Lower lobe of right lung (tissue), 2 donors: ENCODE data around the gene RAB39B. TPM values are rescaled to one million over a fixed set of nuclear protein-coding genes. Genes with fewer than 3 reads are reported as not detected.
A peak's percentile ranks its signal among the peaks of the same experiment; 100 is the strongest.

ENCODE experiments used
- ATAC-seq, 2 donors: fragments of 200-7000 bp; cut with Tn5 transposase; one replicate each; pipeline ENCODE4 v1.9.1; 2020 to 2022; ENCODE audit warnings: mild to moderate bottlenecking in 2 of 2, moderate library complexity in 2 of 2
- DNase-seq: peaks from one replicate; pipeline ENCODE4 v3.0.0-alpha.2; 2020
- H3K27ac ChIP-seq: fragments of 200-600 bp; one replicate; pipeline ENCODE4 v1.8.0; 2022
- H3K27me3 ChIP-seq: fragments of 200-600 bp; one replicate; pipeline ENCODE4 v1.8.0; 2022; ENCODE audit warnings: low read depth
- H3K36me3 ChIP-seq: fragments of 200-600 bp; one replicate; pipeline ENCODE4 v1.8.0; 2022; ENCODE audit warnings: mild to moderate bottlenecking
- H3K4me1 ChIP-seq: fragments of 200-600 bp; one replicate; pipeline ENCODE4 v1.8.0; 2022
- H3K4me3 ChIP-seq: fragments of 200-600 bp; one replicate; pipeline ENCODE4 v1.8.0; 2022; ENCODE audit warnings: mild to moderate bottlenecking
- H3K9me3 ChIP-seq: fragments of 200-600 bp; one replicate; pipeline ENCODE4 v1.8.0; 2022
- intact Hi-C: fragments of 100-400 bp; cut with DNase I; formaldehyde crosslinking; loops from one replicate; pipeline ENCODE4 v1.11.0; 2022
- total RNA-seq: library from RNA; stranded (reverse); fragmentation: NEBNext Ultra II Directional; extraction: Animal tissue kit (Norgen Biotek cat#: 25700); gene quantifications from one replicate; pipeline ENCODE4 v1.2.1, GENCODE V29; 2021
- TF ChIP-seq, protein P1 (sequence below): fragments of 200-600 bp; IDR thresholded peaks from one replicate; pipeline ENCODE4 v1.8.0; 2022; ENCODE audit warnings: antibody characterized with exemption, mild to moderate bottlenecking
- donor health status: DM: no; HTN: yes; CAD: no; lungs with severe emphysema.

Gene RAB39B
- total RNA-seq, 1 donor from 2014 or later = 0.95 TPM

DNA sequence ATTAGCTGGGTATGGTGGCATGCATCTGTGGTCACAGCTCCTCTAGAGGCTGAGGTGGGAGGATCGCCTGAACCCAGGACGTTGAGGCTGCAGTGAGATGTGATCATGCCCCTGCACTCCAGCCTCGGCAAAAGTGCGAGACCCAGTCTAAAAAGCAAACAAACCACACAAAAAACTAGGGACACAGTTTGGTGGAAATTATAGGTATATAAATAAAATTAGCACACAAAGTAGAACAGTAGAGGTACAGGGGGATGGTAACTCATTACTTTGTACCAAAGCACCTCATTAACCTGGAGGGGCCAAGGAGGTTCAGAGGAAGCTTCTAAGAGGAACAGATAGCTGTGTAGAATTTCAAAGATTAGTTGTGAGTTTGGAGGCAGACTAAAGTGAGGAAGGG lies 42.9 kb downstream of the RAB39B start:
- Histone ChIP-seq H3K27me3 (no peaks in the 10 kb centered on the region), H3K4me3 (no peak overlapping the region), H3K9me3 (no peaks in the 10 kb centered on the region), H3K27ac (no peak overlapping the region), H3K4me1 (peaks cover 13% of the 10 kb centered on the region), H3K36me3 (peaks cover 7% of the 10 kb centered on the region)
- ATAC-seq (no peak), DNase-seq (no peak)
- intact Hi-C loops = no loop called here
- TF ChIP-seq, protein P1, sequence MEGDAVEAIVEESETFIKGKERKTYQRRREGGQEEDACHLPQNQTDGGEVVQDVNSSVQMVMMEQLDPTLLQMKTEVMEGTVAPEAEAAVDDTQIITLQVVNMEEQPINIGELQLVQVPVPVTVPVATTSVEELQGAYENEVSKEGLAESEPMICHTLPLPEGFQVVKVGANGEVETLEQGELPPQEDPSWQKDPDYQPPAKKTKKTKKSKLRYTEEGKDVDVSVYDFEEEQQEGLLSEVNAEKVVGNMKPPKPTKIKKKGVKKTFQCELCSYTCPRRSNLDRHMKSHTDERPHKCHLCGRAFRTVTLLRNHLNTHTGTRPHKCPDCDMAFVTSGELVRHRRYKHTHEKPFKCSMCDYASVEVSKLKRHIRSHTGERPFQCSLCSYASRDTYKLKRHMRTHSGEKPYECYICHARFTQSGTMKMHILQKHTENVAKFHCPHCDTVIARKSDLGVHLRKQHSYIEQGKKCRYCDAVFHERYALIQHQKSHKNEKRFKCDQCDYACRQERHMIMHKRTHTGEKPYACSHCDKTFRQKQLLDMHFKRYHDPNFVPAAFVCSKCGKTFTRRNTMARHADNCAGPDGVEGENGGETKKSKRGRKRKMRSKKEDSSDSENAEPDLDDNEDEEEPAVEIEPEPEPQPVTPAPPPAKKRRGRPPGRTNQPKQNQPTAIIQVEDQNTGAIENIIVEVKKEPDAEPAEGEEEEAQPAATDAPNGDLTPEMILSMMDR = no peak

DNA sequence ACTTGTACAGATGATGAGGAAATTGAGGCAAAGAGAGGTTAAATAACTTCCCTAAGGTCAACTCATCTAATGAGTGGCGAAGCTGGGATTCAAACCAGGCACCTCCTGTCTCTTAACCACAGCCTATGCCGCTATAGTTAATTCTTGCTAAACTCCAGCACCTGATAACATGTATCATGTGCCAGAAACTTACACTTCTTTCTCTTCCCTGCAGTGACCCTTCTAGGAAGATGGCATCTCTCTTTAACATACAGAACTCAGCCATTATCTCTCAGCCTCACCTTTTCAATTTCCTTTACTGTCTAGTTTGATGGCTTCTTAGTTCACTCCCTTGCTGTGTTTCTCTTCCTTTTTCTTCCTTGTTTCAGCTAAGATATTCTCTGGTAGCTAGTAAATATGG lies 45.5 kb downstream of the RAB39B start:
- intact Hi-C loops = no loop called here
- TF ChIP-seq, protein P1 = no peak
- H3K36me3 ChIP-seq = peaks cover 7% of the 10 kb centered on the region
- no peak overlapping the region for H3K27ac ChIP-seq
- no peaks in the 10 kb centered on the region for H3K9me3 ChIP-seq
- no peaks in the 10 kb centered on the region for H3K27me3 ChIP-seq
- DNase-seq = no peak
- H3K4me1 ChIP-seq = peaks cover 13% of the 10 kb centered on the region
- no peak overlapping the region for H3K4me3 ChIP-seq
- no peak for ATAC-seq

DNA sequence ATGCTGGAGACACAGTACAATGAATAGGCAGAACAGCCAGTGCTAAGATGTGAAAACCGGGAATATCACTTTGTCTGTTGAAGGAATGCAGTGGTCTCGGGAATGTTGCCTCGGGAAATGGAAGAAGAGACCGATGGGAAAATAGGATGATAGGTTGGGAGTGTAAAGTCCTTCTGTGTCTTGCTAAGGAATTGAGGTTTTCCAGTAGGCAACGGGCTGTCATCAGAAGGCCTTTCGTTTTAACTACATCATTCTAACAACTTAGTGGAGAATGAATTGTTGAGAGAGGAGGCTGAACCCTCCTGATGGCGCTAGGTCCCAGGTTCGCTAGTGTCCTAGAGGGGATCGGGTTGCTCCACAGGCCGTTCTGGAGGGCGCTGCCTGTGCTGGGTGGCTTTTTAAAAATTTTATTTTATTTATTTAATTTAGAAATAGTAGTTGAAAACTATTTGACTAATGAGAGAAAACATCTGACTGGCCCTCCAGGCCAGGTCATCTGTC lies 47.3 kb downstream of the RAB39B start:
- no peaks in the 10 kb centered on the region for H3K9me3 ChIP-seq
- no peaks in the 10 kb centered on the region for H3K27me3 ChIP-seq
- peaks cover 7% of the 10 kb centered on the region for H3K36me3 ChIP-seq
- peak overlapping the region; percentile 69 for H3K4me3 ChIP-seq
- ATAC-seq = no peak
- intact Hi-C loops = no loop called here
- H3K4me1 ChIP-seq = peaks cover 13% of the 10 kb centered on the region
- H3K27ac ChIP-seq = peak overlapping the region; percentile 91
- no peak for DNase-seq
- TF ChIP-seq, protein P1 = no peak

DNA sequence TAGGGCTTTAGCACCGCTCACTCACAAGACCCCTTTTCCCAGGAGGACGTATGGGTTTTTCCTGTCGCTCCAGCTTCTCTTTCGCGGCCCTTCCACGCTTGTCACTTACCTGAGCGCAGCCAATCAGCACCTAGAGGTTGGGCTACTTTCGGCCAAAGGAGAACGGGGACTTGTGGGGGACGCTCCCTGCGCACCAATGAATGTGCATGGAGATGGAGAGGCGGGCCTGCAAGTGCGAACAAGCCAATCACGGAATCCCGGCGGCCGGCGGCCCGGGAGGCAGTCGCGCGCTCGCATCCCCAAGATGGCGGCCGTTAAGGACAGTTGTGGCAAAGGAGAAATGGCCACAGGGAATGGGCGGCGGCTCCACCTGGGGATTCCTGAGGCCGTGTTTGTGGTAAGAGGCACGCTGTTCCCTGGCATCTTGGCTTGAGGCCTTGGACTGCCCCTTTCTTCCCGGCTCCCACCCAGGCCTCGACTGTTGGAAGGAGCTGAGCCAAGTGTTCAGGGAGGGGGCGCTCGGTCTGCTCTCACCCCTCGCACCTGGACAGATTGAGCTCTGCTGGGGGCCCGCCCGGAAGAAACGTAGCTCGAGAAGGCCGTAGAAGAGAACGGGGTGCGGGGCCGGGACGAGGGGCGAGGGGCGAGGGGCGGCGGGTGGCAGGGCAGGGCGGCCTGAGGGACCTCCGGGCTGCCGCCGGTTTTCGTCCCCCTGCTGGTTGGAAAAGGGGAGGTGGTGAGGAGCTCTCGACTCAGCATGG lies 47.9 kb downstream of the RAB39B start, which contains the start of gene VBP1:
TSS of gene VBP1 (plus strand) at position 282 of the 761 bp plus-strand sequence. CDS start at position 305, 23 bp downstream.
- Histone ChIP-seq H3K27ac (peak within 1 kb of the TSS; percentile 91), H3K9me3 (no peaks in the 10 kb centered on the region), H3K4me1 (peaks cover 13% of the 10 kb centered on the region), H3K27me3 (no peaks in the 10 kb centered on the region), H3K4me3 (peak within 1 kb of the TSS; percentile 69), H3K36me3 (peaks cover 7% of the 10 kb centered on the region)
- peak; percentile 94 for DNase-seq
- TF ChIP-seq, protein P1 = peak; percentile 55
- peak; percentile 99 to 100 for ATAC-seq
- intact Hi-C loops = no loop called here

DNA sequence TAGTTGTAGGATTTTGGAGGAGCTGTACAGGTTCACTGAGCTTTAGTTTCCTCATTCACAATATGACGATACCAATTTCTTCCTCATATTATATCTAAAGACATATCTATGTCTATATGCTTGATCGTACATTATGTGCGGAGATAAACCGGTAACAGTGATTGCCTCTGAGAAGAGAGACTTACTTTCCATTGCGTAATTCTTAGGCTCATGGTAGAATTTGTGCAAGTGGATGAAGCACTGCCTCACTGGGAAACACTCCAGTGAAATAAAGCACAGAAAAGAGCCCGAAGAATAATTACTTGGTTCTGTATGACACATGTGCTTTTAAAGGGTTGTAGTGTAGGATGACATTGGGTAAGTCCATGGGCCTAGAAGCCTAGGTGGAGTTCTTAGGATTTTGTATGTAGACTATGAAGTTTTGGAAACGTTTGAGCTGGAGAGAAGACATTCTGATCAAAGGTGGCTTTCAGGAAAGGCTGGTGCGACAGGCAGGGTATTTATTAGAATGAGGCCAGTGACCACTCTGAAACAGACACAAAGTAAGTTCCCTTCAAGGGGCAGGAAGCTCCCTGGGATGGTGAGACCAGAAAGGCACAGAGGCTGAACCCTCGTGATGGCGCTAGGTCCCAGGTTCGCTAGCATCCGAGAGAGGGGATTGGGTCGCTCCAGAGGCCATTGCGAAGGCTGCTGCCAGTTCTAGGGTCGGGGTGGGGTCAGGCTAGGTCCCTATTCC lies 48.7 kb downstream of the RAB39B start:
- DNase-seq = no peak
- H3K36me3 ChIP-seq = peaks cover 4% of the 10 kb centered on the region
- H3K27me3 ChIP-seq = no peaks in the 10 kb centered on the region
- TF ChIP-seq, protein P1 = no peak
- peaks cover 13% of the 10 kb centered on the region for H3K4me1 ChIP-seq
- peak overlapping the region; percentile 91 for H3K27ac ChIP-seq
- H3K4me3 ChIP-seq = peak overlapping the region; percentile 69
- intact Hi-C loops = no loop called here
- ATAC-seq = peak; percentile 43 to 58
- no peaks in the 10 kb centered on the region for H3K9me3 ChIP-seq
